HG02571 (cell line): ENCODE measurements around the gene TCF7.

ENCODE experiments used
- ATAC-seq: cut with Tn5 transposase; IDR thresholded peaks from one replicate; pipeline ENCODE4 v1.9.1; 2021; ENCODE audit warnings: mild to moderate bottlenecking, moderate library complexity; ENCODE audit not compliant: unreplicated experiment

TCF7 gene

GRCh38 chr5:134113902-134114875 lies at the start of gene TCF7:
Gene TCF7 (plus strand): TSS chr5:134114681. CDS start chr5:134114907, 226 bp downstream.
- peak; percentile 62 for ATAC-seq

GRCh38 chr5:134069553-134069952 lies 44.9 kb upstream of the TCF7 start:
- ATAC-seq = no peak

GRCh38 chr5:134070725-134071613 lies 43.5 kb upstream of the TCF7 start:
- no peak for ATAC-seq

GRCh38 chr5:134071614-134072207 lies 42.8 kb upstream of the TCF7 start:
- no peak for ATAC-seq

- ATAC-seq = no peak
Measured at GRCh38 chr5:134072471-134073210, 41.8 kb upstream of the TCF7 start.

GRCh38 chr5:134073404-134073803 lies 41.1 kb upstream of the TCF7 start:
- ATAC-seq = no peak

- ATAC-seq = no peak
Measured at GRCh38 chr5:134075102-134075501, 39.4 kb upstream of the TCF7 start.

- ATAC-seq = no peak
Measured at GRCh38 chr5:134077926-134078580, 36.4 kb upstream of the TCF7 start.

GRCh38 chr5:134079748-134080581 lies 34.5 kb upstream of the TCF7 start:
- no peak for ATAC-seq

- ATAC-seq = no peak
Measured at GRCh38 chr5:134082264-134082992, 32.1 kb upstream of the TCF7 start.

GRCh38 chr5:134083517-134083916 lies 31.0 kb upstream of the TCF7 start:
- no peak for ATAC-seq

GRCh38 chr5:134084022-134084565 lies 30.4 kb upstream of the TCF7 start:
- ATAC-seq = no peak

- ATAC-seq = no peak
Measured at GRCh38 chr5:134084570-134084969, 29.9 kb upstream of the TCF7 start.

GRCh38 chr5:134085411-134085810 lies 29.1 kb upstream of the TCF7 start:
- no peak for ATAC-seq

GRCh38 chr5:134086225-134086942 lies 28.1 kb upstream of the TCF7 start:
- ATAC-seq = no peak

- no peak for ATAC-seq
Measured at GRCh38 chr5:134086943-134087305, 27.6 kb upstream of the TCF7 start.

GRCh38 chr5:134088291-134088690 lies 26.2 kb upstream of the TCF7 start:
- no peak for ATAC-seq
